Prostate gland (tissue), 2 donors: ENCODE measurements around the gene CENPT. TPM values are rescaled to one million over a fixed set of nuclear protein-coding genes. Genes with fewer than 3 reads are reported as not detected.

ENCODE experiments used
- DNase-seq: peaks from one replicate; pipeline ENCODE4 v3.0.0-alpha.2; 2019; ENCODE audit warnings: low spot score
- H3K27ac ChIP-seq, 2 donors: fragments of 200-600 bp; sonication (generic); 2 replicates each; pipeline ENCODE4 v1.5.1; 2017 to 2019
- H3K27me3 ChIP-seq: fragments of 200-600 bp; sonication (generic); replicated peaks from 2 replicates; pipeline ENCODE4 v1.5.1; 2019; ENCODE audit not compliant: insufficient read depth
- H3K36me3 ChIP-seq, 2 donors: fragments of 200-600 bp; sonication (generic); 1 replicate in 1 of 2; 2 replicates in 1 of 2; pipeline versions ENCODE4 v1.5.1 to v1.8.1; 2017 to 2019
- H3K4me1 ChIP-seq: fragments of 200-600 bp; sonication (generic); replicated peaks from 2 replicates; pipeline ENCODE4 v1.5.1; 2019
- H3K4me3 ChIP-seq, 2 donors: fragments of 200-600 bp; sonication (generic); 2 replicates each; pipeline ENCODE4 v1.5.1; 2017 to 2019
- H3K9me3 ChIP-seq: fragments of 200-600 bp; sonication (generic); 2 replicates; pipeline ENCODE4 v1.5.1; 2017
- CTCF ChIP-seq, 4 experiments: fragments of 200-600 bp in 2 of 4; fragments of 450-650 bp in 2 of 4; sonication (generic) in 2 of 4; IDR thresholded peaks; 1 replicate in 3 of 4; 2 replicates in 1 of 4; pipeline ENCODE4 v1.5.1; 2016 to 2019; ENCODE audit warnings: antibody characterized with exemption in 4 of 4, mild to moderate bottlenecking in 2 of 4, moderate library complexity in 2 of 4
- POLR2A ChIP-seq: fragments of 450-650 bp; IDR thresholded peaks from one replicate; pipeline ENCODE4 v1.6.1; 2016; ENCODE audit warnings: antibody characterized with exemption, mild to moderate bottlenecking
- POLR2AphosphoS5 ChIP-seq: sonication (generic); formaldehyde crosslinking; IDR thresholded peaks from one replicate; pipeline ENCODE4 v1.6.1; 2017; ENCODE audit warnings: antibody characterized with exemption
- WGBS: methylation state at CpG from one replicate; pipeline ENCODE4 v1.1.5; 2018; 5-methylcytosine and 5-hydroxymethylcytosine counted together
- intact Hi-C: fragments of 100-400 bp; cut with DNase I; formaldehyde crosslinking; loops from one replicate; pipeline ENCODE4 v1.14.2; 2022
- total RNA-seq, 2 donors: library from RNA; depleted of rRNA; stranded (reverse); fragments of >200 nt; gene quantifications; one replicate each; pipeline ENCODE4 v1.1.0, GENCODE V29; 2016

Gene CENPT
- total RNA-seq, 2 donors from 2014 or later = 28.1 to 69.2 TPM

- Histone ChIP-seq H3K9me3 (no peaks in the 10 kb centered on the region), H3K4me3 (peak overlapping the region; percentile 70 to 77), H3K27me3 (no peaks in the 10 kb centered on the region), H3K36me3 (peaks cover 7 to 23% of the 10 kb centered on the region in 2 donors), H3K27ac (no peak overlapping the region), H3K4me1 (peaks cover 4% of the 10 kb centered on the region)
- intact Hi-C loops = no loop called here
- TF ChIP-seq CTCF (IDR thresholded peaks at IDR 0.05) = no peak
- no peak for TF ChIP-seq POLR2A
- no peak for TF ChIP-seq POLR2AphosphoS5
- 77% methylated on average over 10 of the region's 10 CpGs for WGBS
- no peak for DNase-seq
These were observed 13.3 kb downstream of the CENPT start for GRCh38 chr16:67834242-67834614.

- H3K36me3 ChIP-seq = peaks cover 7 to 28% of the 10 kb centered on the region in 2 donors
- TF ChIP-seq POLR2AphosphoS5 (peak; percentile 94), POLR2A (peak; percentile 74), CTCF (IDR thresholded peaks at IDR 0.05) (no peak)
These were observed 13.9 kb downstream of the CENPT start for GRCh38 chr16:67833415-67834241.

DNA sequence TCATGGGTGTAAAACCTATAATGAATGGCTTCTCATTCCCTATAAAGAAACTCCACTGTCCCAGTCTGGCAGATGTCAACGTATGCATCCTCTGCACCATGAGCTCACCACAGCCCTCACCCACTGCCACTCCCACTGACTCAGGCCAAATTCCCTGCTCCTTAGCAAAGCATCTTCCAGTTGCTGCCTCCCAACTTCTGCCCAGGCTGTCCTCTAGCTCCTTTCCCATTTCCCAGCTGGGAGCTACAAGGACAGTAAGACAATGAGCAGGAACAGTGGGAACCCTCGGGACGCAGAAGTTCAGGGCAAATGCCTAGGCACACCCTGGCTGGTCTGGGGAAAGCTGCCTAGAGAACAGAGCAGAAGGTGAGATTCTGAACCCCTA is 14.5 kb downstream of the CENPT start:
- Histone ChIP-seq H3K4me1 (peaks cover 4% of the 10 kb centered on the region), H3K4me3 (peak overlapping the region; percentile 70 to 77), H3K27me3 (no peaks in the 10 kb centered on the region), H3K36me3 (peaks cover 7 to 28% of the 10 kb centered on the region in 2 donors), H3K9me3 (no peaks in the 10 kb centered on the region), H3K27ac (peak overlapping the region; percentile 41 to 60)
- 0% methylated on average over 3 of the region's 3 CpGs for WGBS
- no peak for DNase-seq
- intact Hi-C loops = no loop called here
- TF ChIP-seq POLR2AphosphoS5 (no peak), CTCF (IDR thresholded peaks at IDR 0.05) (no peak), POLR2A (no peak)

More at GRCh38 chr16:67833415-67834241, 13.9 kb downstream of the CENPT start:
- peaks cover 4% of the 10 kb centered on the region for H3K4me1 ChIP-seq
- H3K4me3 ChIP-seq = peak overlapping the region; percentile 70 to 77
- no peaks in the 10 kb centered on the region for H3K27me3 ChIP-seq
- WGBS = under 1% methylated on average over 49 of the region's 49 CpGs
- H3K9me3 ChIP-seq = no peaks in the 10 kb centered on the region
- intact Hi-C loops = no loop called here
- H3K27ac ChIP-seq = peak overlapping the region; percentile 41 to 60
- peak; percentile 88 for DNase-seq

GRCh38 chr16:67828651-67829050 is 18.8 kb downstream of the CENPT start:
- H3K36me3 ChIP-seq = peaks cover 7 to 28% of the 10 kb centered on the region in 2 donors

More at GRCh38 chr16:67828651-67829050, 18.8 kb downstream of the CENPT start:
- 97% methylated on average over 4 of the region's 4 CpGs for WGBS
- H3K9me3 ChIP-seq = no peaks in the 10 kb centered on the region
- H3K27ac ChIP-seq = no peak overlapping the region
- DNase-seq = no peak
- TF ChIP-seq POLR2AphosphoS5 = no peak
- no peak for TF ChIP-seq POLR2A
- TF ChIP-seq CTCF (IDR thresholded peaks at IDR 0.05) = no peak
- peaks cover 4% of the 10 kb centered on the region for H3K4me1 ChIP-seq
- intact Hi-C loops = no loop called here
- no peak overlapping the region for H3K4me3 ChIP-seq
- H3K27me3 ChIP-seq = no peaks in the 10 kb centered on the region
